GM21737 (cell line): ENCODE data around the gene C9orf72.

Experiments
- ATAC-seq: cut with Tn5 transposase; IDR thresholded peaks from one replicate; pipeline ENCODE4 v1.9.1; 2021; ENCODE audit warnings: mild to moderate bottlenecking, moderate library complexity; ENCODE audit not compliant: unreplicated experiment

C9orf72 gene

DNA sequence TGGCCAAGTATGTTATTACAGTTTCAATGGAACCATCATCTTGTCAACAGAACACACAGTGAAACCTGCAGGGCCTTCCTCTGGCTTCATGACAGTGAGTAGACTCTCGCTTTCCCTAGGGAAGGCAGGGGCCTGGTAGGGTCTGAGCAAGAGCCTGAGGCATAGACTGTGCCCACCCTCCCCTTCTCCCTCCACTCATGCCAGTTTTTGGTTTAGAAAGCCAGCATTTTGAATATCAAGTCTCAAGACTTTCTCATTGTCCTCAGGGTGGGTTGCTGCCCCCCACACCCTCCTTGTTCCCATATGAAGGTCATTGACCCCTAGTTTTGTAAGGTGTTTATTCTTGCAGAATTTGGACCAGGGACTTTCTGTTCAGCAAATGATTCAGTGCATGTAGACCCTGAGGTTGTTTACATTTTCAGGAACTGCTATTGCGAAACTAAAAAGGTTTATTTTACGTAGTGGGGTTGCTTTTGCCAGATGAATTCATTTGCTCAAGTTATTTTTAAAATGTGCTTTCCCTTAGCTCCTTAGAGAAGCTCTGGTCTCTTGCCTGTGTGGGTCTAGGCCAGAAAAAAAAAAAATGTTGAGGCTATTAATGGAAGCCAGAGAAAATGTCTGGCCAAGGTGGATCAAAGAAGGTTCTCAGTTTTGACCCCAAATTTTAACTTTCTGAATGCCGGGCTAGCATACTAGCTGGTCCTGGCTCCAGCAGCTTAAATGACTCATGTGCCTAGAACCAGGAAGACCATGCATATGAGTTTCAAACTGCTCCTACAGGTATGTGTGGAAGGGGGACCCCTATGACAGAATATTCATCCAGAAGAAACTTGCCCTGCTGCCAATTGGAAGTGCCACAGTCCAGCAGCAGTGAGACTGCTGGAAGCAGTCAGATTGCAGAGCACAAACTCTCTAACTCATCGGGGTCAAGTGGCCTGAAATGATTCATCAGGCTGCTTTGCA lies 33.5 kb downstream of the C9orf72 start:
- no peak for ATAC-seq

- peak; percentile 30 for ATAC-seq
Observed at GRCh38 chr9:27538647-27539046, 34.6 kb downstream of the C9orf72 start.

DNA sequence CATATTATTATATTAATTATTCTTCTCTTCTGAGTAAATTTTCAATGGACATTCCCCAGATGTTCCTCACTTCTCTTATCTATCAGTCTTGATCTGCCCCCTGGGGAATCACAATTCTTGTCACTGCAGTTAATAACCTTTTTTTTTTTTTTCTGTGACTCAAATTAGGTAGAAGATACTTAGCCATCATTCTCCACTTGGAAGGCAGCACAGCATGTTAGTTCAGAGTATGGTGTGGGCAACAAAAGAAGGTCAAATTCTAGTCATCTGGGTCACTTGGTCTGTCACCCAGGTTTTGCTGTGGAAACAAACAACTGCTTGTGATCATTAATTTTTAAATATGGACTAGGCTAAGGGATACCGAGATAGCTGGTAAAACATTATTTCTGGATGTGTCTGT lies 35.5 kb downstream of the C9orf72 start:
- ATAC-seq, result no peak

GRCh38 chr9:27537027-27537435 lies 36.2 kb downstream of the C9orf72 start:
- no peak for ATAC-seq

GRCh38 chr9:27536168-27536567 lies 37.1 kb downstream of the C9orf72 start:
- ATAC-seq, result no peak

GRCh38 chr9:27535701-27536118 lies 37.6 kb downstream of the C9orf72 start:
- no peak for ATAC-seq

GRCh38 chr9:27534658-27535209 lies 38.5 kb downstream of the C9orf72 start:
- ATAC-seq, result no peak

- no peak for ATAC-seq
Observed at GRCh38 chr9:27534131-27534530, 39.1 kb downstream of the C9orf72 start.

DNA sequence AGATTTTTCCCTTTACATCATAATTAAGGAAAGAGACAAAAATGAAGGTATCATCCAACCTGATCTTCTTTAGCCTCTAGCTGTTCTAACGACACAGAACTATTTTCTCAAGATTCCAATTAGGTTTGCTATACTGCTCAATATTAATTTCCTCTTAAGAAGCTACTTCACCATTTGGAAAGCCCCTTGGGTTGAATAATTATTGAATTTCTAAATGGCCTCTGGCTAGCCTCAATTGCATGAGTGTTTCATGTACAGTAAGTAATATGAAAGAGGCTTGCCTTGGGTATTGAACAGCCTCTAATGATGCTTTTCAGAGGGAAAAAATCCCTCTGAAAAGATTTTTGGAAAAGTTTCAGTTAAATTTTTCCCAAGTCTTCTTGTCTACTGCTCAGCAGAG lies 40.0 kb downstream of the C9orf72 start:
- ATAC-seq, result no peak

DNA sequence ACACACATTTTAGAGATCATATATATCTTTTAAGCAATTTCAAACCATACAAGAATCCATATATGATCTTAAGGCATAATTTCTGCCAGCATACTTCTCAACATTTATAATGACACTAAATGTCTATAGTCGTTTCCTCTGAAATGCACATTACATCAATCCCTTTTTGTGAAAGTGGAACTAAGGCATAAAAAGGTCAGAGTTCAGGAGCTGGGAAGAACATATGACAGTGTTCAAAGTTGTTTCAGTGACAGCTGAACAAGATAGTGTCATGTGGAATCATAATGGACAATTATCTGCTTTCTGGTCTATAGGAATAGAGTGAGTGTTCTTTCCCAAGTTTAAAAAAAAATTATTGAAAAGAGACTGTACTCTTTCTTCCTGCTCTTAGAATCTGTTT lies 41.2 kb downstream of the C9orf72 start:
- no peak for ATAC-seq

DNA sequence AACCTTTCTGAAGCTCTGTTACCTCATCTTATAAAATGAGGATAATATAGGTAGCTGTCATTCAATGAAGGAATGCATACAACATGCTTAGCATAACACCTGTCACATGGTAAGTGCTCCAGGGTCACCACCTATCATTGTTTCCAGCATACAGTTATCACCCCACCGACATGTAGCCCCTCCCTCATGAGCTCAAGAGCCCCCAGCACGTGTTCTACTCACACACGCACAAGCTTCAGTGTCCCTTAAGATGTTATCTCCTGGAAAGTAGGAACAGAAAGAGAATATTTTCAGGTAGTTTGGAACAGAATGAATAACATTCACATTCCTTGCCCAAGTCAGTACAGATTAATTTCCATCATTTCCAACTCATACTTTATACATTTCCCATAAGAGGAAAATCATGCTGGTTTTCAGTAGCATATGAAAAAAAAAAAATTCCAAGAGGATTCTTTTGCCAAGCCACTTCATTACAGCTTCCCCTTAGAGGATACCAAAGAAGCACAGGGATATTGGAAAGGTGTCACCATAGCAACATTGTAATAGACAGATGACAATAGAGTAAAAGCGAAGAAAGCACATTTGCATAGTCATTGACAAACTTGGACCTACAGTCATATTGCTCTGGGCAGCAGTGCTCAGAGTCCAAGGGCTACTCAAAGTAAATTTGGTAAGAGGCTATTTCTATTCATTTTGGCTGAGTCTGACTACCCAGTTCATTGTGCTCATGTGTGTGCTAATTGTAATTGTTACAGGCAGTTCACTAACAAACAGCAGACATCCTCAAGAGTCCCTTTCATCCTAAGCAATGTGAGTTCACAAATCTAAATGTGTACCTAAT lies 42.1 kb downstream of the C9orf72 start:
- no peak for ATAC-seq

DNA sequence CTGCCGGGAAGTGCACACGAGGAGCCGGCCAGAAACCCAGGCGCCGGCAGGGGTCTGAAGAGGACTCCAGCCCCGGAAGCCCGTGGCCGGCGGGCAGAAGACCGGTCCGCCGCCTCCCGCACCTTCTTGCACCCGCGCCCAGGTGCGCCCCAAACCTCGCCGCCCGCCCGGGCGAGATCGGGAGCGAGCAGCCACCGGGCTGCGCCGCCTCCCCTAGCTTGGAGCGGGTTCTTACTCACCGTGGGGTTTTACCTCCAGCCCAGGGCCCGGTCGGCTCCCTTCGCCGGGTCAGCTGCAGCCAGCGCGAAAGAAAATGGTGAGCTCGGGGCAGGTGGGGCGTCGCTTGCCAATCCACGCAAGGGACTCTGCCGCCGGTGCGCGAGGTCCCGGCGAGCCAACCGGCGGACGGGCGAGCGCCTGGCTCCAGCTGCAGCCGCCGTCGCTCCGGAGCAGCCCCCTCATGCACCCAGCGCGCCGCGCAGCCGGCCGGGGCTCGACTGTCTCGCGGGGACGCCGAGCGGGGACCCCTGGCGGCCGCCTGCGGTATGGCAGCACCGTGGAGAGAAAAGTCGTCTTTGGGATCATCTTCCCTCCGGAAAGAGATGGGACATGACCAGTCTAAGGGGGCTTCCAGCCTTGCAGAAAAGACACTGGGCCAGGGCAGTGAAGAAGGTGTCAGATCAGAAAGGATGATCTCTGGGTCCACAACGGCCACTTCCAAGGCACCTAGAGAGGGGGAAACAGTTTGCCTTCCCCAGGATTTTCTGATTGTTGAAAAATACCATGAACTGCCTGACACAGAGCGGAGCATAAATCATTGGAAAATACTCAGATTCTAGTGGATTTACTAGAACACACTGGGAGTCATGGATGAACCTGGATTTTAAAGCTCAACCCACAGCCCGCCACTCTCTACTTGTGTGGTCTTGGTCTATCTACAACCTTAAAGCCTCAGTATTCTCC lies 43.7 kb downstream of the C9orf72 start, which contains the start of gene MOB3B:
Gene MOB3B (minus strand): TSS at position 499 of the 963 bp plus-strand sequence. CDS start 74,264 bp downstream, outside the sequence.
- peak; percentile 77 for ATAC-seq

DNA sequence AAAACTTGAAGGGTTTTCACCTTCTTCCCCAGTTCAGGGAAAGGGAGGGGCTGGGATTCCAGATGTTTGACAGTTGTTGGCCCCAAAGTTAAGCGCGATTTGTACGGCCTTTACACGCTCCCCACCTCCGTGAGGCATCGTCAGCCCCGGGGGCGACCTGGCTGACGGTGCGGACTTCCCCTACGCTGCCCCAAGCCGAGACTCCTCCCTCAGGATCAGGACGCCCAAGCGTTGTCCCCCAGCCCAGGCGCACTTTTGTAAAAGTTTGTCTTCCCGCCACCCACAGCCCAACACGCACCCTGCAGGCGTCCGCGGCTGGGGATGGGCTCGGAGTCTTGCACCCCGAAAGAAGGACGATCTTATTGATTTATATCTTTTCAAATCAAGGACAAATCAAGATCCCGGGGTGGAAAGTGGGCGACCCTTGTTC lies 44.4 kb downstream of the C9orf72 start:
- peak; percentile 59 for ATAC-seq

DNA sequence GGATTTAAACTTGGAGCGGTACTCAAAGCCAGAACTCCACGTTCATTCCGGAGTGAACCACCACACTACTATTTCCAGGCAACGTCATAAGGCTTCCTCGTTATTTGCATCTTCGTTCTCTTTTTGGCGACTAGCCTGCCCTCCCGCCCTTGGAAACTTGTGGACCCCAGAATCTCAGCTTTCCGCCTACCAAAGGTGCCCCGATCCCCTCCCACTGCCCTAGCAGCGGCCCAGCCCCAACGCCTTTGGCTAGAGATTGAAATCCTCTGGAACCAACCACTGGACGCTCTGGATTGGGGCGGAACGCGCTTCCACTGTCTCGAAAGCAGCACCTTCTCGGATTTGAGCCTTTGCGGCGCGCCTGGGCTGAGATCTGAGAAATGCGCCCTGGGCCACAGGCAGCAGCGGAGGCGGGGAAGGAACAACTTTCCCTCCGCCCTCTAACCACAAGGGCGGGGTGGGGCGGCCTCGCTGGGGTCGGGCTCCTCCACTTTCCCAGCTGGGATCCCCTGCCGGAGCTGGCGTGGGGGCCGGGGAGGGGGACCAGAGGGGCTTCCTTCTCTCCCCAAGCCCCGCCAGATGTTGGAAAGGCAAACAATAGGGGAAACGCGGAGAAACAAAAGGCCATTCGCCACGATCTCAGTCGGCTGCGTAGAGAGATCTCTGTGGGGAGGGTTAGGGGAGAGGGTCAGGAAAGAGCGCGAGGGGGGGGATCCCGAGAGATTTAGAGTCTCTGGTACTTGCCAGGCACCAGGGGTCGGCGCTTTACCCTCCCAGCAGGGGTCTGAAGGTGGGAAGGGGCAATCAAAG lies 45.0 kb downstream of the C9orf72 start:
- peak; percentile 60 for ATAC-seq

DNA sequence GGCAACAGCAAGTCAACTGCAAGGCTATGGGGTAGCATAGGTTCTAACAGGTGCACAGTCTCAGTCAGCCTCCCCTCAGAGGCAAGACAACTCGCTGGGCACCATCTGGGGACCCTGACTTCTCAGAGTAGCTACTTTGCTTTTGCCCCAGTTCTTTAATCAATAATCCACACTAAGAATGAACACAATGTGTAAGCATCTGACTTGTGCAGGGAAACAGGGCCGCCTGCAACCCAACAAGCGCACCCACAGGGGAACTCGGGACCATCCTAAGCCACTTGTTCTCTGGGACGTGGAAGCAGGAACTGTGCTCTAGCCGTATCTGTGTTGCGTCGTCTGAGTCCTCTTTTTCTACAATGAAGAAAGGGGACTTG lies 45.6 kb downstream of the C9orf72 start:
- ATAC-seq, result no peak

DNA sequence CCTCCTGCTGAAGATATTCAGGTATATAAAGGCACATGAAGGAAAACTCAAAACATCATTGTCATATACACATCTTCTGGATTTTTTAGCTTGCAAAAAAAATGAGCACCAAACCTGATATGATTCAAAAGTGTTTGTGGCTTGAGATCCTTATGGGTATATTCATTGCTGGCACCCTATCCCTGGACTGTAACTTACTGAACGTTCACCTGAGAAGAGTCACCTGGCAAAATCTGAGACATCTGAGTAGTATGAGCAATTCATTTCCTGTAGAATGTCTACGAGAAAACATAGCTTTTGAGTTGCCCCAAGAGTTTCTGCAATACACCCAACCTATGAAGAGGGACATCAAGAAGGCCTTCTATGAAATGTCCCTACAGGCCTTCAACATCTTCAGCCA lies 49.0 kb downstream of the C9orf72 start, which contains the start of gene IFNK:
Gene IFNK (plus strand): TSS at position 55 of the 400 bp plus-strand sequence. CDS start 47 bp downstream, at position 102.
- ATAC-seq, result no peak

DNA sequence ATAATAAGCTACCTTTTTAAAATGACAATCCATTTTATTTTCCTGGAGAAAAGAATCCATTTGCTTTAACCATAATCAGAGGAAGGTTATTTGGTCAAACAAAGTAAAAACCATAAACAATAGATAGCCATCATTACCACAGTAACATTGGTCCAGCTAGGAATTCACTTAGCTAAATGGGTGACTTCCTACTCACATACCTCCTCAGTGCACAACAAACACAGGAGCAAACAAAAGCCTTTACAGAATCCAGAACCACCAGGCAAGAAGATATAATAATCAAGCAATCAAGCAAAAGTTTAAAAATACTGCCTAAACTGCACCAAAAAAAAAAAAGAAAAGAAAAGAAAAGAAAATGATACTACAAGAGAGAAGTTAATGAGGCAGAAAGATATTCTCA lies 50.1 kb downstream of the C9orf72 start:
- ATAC-seq, result no peak

GRCh38 chr9:27520986-27521385 lies 52.3 kb downstream of the C9orf72 start:
- no peak for ATAC-seq
